OCI-LY7 (cell line): ENCODE data around the gene CAPN7. TPM values are rescaled to one million over a fixed set of nuclear protein-coding genes. Genes with fewer than 3 reads are reported as not detected.
"Not testable (repeated sequence)": the region's sequence is repeated elsewhere in the genome, so short reads cannot be mapped to it uniquely, and the experiment has no call there.

Experiments used
- BruUV-seq: library from RNA; stranded (reverse); fragments of 400-500 nt; replicated peaks from 2 replicates; lab custom pipeline; 2021; lab: Mats Ljungman, UMichigan
- CTCF ChIA-PET: fragments of 300-600 bp; sonication (Branson Sonifier 250); formaldehyde crosslinking; loops from one replicate; lab custom pipeline; 2022; ENCODE audit warnings: antibody characterized with exemption; ENCODE audit not compliant: unreplicated experiment; lab: Charles Lee
- POLR2A ChIA-PET: fragments of 300-600 bp; sonication (Branson Sonifier 250); formaldehyde crosslinking; loops from one replicate; lab custom pipeline; 2022; ENCODE audit warnings: antibody characterized with exemption; lab: Charles Lee
- DNase-seq: peaks from one replicate; pipeline ENCODE4 v3.0.0-alpha.2; 2015; ENCODE audit warnings: low spot score
- H2AFZ ChIP-seq: fragments of 200-600 bp; sonication (generic), shearing (Covaris generic); 2 replicates; pipeline ENCODE4 v1.6.1; 2014; ENCODE audit warnings: mild to moderate bottlenecking, antibody characterized with exemption, low read length, moderate library complexity
- H3K27ac ChIP-seq: fragments of 200-600 bp; sonication (generic); 2 replicates; pipeline ENCODE4 v1.5.1; 2014; ENCODE audit warnings: mixed run types, low read depth, mild to moderate bottlenecking, moderate library complexity, low read length, inconsistent platforms; ENCODE audit not compliant: poor library complexity, severe bottlenecking
- H3K36me3 ChIP-seq: fragments of 200-600 bp; sonication (generic); 2 replicates; pipeline ENCODE4 v1.6.1; 2014; ENCODE audit warnings: mild to moderate bottlenecking, antibody characterized with exemption, low read length, moderate library complexity, mixed read lengths; ENCODE audit not compliant: insufficient read depth
- H3K4me1 ChIP-seq: fragments of 200-600 bp; sonication (generic); 2 replicates; pipeline ENCODE4 v1.5.1; 2014; ENCODE audit warnings: mild to moderate bottlenecking, low read length; ENCODE audit not compliant: insufficient read depth, poor library complexity, severe bottlenecking
- H3K4me2 ChIP-seq: fragments of 200-600 bp; sonication (generic); 2 replicates; pipeline ENCODE4 v1.6.1; 2014; ENCODE audit warnings: mild to moderate bottlenecking, low read length
- H3K4me3 ChIP-seq: fragments of 200-600 bp; sonication (generic); 2 replicates; pipeline ENCODE4 v1.5.1; 2014; ENCODE audit warnings: mild to moderate bottlenecking, low read depth, low read length; ENCODE audit not compliant: poor library complexity, severe bottlenecking
- H3K79me2 ChIP-seq: fragments of 200-600 bp; sonication (generic); 2 replicates; pipeline ENCODE4 v1.6.1; 2016; ENCODE audit warnings: low read depth, mild to moderate bottlenecking, low read length, moderate library complexity, mixed read lengths; ENCODE audit not compliant: insufficient read depth
- H3K9me2 ChIP-seq: fragments of 200-600 bp; sonication (generic); 2 replicates; pipeline ENCODE4 v1.6.1; 2016; ENCODE audit warnings: mild to moderate bottlenecking, low read length, mixed read lengths; ENCODE audit not compliant: insufficient read depth
- H3K9me3 ChIP-seq: fragments of 200-600 bp; sonication (generic); 2 replicates; pipeline ENCODE4 v1.6.1; 2014; ENCODE audit warnings: mild to moderate bottlenecking, mixed run types, low read length, mixed read lengths
- H4K20me1 ChIP-seq: fragments of 200-600 bp; sonication (generic); 2 replicates; pipeline ENCODE4 v1.6.1; 2014; ENCODE audit warnings: mild to moderate bottlenecking, antibody characterized with exemption, low read length, moderate library complexity, mixed read lengths; ENCODE audit not compliant: insufficient read depth
- EZH2phosphoT487 ChIP-seq: fragments of 200-600 bp; sonication (generic); IDR thresholded peaks from 2 replicates; pipeline ENCODE4 v1.6.1; 2018; ENCODE audit warnings: low read depth, borderline replicate concordance, mild to moderate bottlenecking, mixed run types, antibody characterized with exemption, low read length, moderate library complexity, mixed read lengths
- intact Hi-C: fragments of 100-400 bp; cut with micrococcal nuclease; formaldehyde crosslinking; loops from one replicate; pipeline ENCODE4 v1.10.0; 2022; ENCODE audit not compliant: unreplicated experiment
- total RNA-seq, 2 experiments: library from RNA; depleted of rRNA in 1 of 2; stranded (reverse); fragments of >200 nt in 1 of 2; shearing (Covaris generic) in 1 of 2; gene quantifications; 2 replicates each; pipeline ENCODE4 v1.2.3, GENCODE V29; 2014 to 2022
- TF ChIP-seq, protein P1 (sequence below): fragments of 200-600 bp; sonication (generic); conservative IDR thresholded peaks from 2 replicates; pipeline ENCODE4 v1.5.1; 2014; ENCODE audit warnings: mild to moderate bottlenecking, antibody characterized with exemption, low read length, moderate library complexity, mixed read lengths

CAPN7 gene
- total RNA-seq, 2 experiments from 2014 or later, result 33.4 to 41.5 TPM

DNA sequence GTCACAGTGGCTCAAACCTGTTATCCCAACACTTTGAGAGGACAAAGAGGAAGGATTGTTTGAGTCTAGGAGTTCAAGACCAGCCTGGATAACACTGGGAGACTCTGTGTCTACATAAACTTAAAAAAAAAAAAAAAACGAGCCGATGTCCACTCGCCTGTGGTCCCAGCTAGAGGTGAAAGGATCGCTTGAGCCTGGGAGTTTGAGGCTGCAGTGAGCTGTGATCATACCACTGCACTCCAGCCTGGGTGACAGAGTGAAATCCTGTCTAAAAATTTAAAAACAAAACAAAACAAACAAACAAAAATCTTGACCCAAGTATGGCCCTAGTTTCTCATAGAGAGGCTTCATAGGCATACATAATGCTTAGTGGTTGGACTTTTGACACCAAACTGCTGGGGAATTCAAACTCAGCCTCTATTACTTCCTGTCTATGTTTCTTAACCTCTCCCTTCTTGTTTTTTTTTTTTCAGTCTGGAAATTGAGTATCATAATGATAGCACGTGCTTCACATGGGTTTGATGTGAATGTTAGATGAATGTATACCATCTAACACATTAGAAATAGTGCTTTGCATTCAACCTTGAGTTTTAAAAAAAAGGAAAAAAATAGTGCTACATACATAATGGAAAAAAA is 46.4 kb upstream of the CAPN7 start:
- H2AFZ ChIP-seq, result no peak overlapping the region
- no peak overlapping the region for H3K27ac ChIP-seq
- no peak overlapping the region for H3K4me3 ChIP-seq
- no TSS peak for BruUV-seq
- intact Hi-C loops, result no loop called here
- TF ChIP-seq, protein P1, sequence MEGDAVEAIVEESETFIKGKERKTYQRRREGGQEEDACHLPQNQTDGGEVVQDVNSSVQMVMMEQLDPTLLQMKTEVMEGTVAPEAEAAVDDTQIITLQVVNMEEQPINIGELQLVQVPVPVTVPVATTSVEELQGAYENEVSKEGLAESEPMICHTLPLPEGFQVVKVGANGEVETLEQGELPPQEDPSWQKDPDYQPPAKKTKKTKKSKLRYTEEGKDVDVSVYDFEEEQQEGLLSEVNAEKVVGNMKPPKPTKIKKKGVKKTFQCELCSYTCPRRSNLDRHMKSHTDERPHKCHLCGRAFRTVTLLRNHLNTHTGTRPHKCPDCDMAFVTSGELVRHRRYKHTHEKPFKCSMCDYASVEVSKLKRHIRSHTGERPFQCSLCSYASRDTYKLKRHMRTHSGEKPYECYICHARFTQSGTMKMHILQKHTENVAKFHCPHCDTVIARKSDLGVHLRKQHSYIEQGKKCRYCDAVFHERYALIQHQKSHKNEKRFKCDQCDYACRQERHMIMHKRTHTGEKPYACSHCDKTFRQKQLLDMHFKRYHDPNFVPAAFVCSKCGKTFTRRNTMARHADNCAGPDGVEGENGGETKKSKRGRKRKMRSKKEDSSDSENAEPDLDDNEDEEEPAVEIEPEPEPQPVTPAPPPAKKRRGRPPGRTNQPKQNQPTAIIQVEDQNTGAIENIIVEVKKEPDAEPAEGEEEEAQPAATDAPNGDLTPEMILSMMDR, result no peak
- TF ChIP-seq EZH2phosphoT487, result no peak
- no peak for DNase-seq
- H3K79me2 ChIP-seq, result no peaks in the 10 kb centered on the region
- CTCF ChIA-PET, result no interaction called here
- no peaks in the 10 kb centered on the region for H3K4me1 ChIP-seq
- POLR2A ChIA-PET, result no interaction called here
- no peak overlapping the region for H3K4me2 ChIP-seq
- H4K20me1 ChIP-seq, result no peaks in the 10 kb centered on the region
- no peaks in the 10 kb centered on the region for H3K9me3 ChIP-seq
- no peaks in the 10 kb centered on the region for H3K9me2 ChIP-seq
- H3K36me3 ChIP-seq, result no peaks in the 10 kb centered on the region

DNA sequence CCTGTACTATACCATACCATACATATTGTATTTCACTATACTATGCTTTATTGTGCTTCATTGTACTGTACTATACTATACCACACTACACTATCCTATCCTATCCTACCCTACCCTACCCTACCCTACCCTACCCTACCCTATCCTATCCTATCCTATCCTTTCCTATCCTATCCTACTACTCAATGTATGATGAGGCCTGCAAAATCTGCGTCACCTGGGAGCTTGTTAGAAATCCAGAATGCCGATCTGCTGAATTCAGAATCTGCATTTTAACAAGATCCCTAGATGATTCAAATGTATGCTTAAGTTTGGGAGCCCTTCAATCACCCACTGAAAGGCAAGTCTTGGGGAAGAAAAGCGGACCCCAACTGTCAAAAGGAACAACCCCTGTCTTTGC is 45.4 kb upstream of the CAPN7 start:
- intact Hi-C loops, result no loop called here
- no peaks in the 10 kb centered on the region for H3K4me1 ChIP-seq
- H4K20me1 ChIP-seq, result no peaks in the 10 kb centered on the region
- H3K4me2 ChIP-seq, result no peak overlapping the region
- no peaks in the 10 kb centered on the region for H3K9me3 ChIP-seq
- no peak overlapping the region for H3K4me3 ChIP-seq
- no peak overlapping the region for H2AFZ ChIP-seq
- no peaks in the 10 kb centered on the region for H3K9me2 ChIP-seq
- H3K36me3 ChIP-seq, result no peaks in the 10 kb centered on the region
- H3K79me2 ChIP-seq, result no peaks in the 10 kb centered on the region
- no TSS peak for BruUV-seq
- POLR2A ChIA-PET, result interaction anchor here (0.5 to 1.5 kb wide), 2 partner anchors 10 to 122 kb away, joined by 3 to 6 read pairs; no protein-coding TSS in a partner anchor
- TF ChIP-seq, protein P1, result no peak
- TF ChIP-seq EZH2phosphoT487, result no peak
- H3K27ac ChIP-seq, result no peak overlapping the region
- CTCF ChIA-PET, result no interaction called here
- DNase-seq, result no peak

GRCh38 chr3:15161133-15161532 is 44.9 kb upstream of the CAPN7 start:
- no peak overlapping the region for H2AFZ ChIP-seq
- no peak overlapping the region for H3K27ac ChIP-seq
- no peaks in the 10 kb centered on the region for H3K4me1 ChIP-seq
- ChIA-PET CTCF (no interaction called here), POLR2A (interaction anchor here (0.5 to 1.5 kb wide), 2 partner anchors 9 to 123 kb away, joined by 3 to 6 read pairs; no protein-coding TSS in a partner anchor)
- intact Hi-C loops, result no loop called here
- H3K36me3 ChIP-seq, result no peaks in the 10 kb centered on the region
- no peaks in the 10 kb centered on the region for H4K20me1 ChIP-seq
- no peak for DNase-seq
- no peaks in the 10 kb centered on the region for H3K9me3 ChIP-seq
- no TSS peak for BruUV-seq
- no peaks in the 10 kb centered on the region for H3K79me2 ChIP-seq
- no peak overlapping the region for H3K4me3 ChIP-seq
- no peak overlapping the region for H3K4me2 ChIP-seq
- no peaks in the 10 kb centered on the region for H3K9me2 ChIP-seq
- no peak for TF ChIP-seq EZH2phosphoT487
- TF ChIP-seq, protein P1, result no peak

GRCh38 chr3:15163656-15164055 is 42.4 kb upstream of the CAPN7 start:
- DNase-seq, H3K36me3 ChIP-seq, H4K20me1 ChIP-seq, CTCF ChIA-PET, H2AFZ ChIP-seq, H3K4me2 ChIP-seq, H3K9me2 ChIP-seq, intact Hi-C loops, H3K9me3 ChIP-seq, BruUV-seq, H3K27ac ChIP-seq, H3K4me1 ChIP-seq, H3K79me2 ChIP-seq, H3K4me3 ChIP-seq: not testable (repeated sequence)
- POLR2A ChIA-PET, result interaction anchor here (0.9 kb wide), 1 partner anchor 951 kb away, joined by 3 read pairs; no protein-coding TSS in a partner anchor
